OCI-LY1 (cell line): ENCODE measurements around the gene PLG.

Source experiments
- CTCF ChIP-seq: fragments of 200-600 bp; sonication (generic), shearing (Covaris generic); IDR thresholded peaks from 2 replicates; pipeline ENCODE4 v1.5.1; 2017; ENCODE audit warnings: mild to moderate bottlenecking, antibody characterized with exemption, low read length, moderate library complexity, mixed read lengths
- EZH2 ChIP-seq: fragments of 200-600 bp; sonication (generic), shearing (Covaris generic); IDR thresholded peaks from 2 replicates; pipeline ENCODE4 v1.8.0; 2017; ENCODE audit warnings: borderline replicate concordance, mixed run types, mild to moderate bottlenecking, antibody characterized with exemption, low read length, moderate library complexity, mixed read lengths

GRCh38 chr6:160714731-160715316, 12.8 kb downstream of the PLG start:
- TF ChIP-seq CTCF (no peak), EZH2 (no peak)
